ENCODE measurements around the gene SRRM1. TPM values are rescaled to one million over a fixed set of nuclear protein-coding genes. Genes with fewer than 3 reads are reported as not detected.

SRRM1 gene
- polyA plus RNA-seq, 3 donors: 55.9 to 106 (median 75.9) TPM

DNA sequence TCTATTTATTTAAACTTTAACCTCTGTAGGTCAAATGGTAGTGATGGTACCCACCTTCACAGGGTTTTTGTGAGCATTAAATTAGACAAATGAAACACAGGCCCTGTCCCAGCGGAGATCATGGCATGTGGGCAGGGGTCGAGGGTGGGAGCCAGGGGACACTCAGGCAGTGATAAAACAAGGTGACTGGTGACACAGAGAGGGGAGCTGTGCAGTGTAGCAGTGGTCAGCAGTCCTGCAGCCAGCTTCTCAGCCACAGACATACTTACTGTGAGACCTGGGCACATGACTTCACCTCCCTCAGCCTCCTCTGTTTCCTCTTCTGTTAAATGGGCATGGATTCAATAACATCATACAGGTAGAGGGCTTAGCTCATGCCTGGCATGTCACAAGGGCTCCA, 44.9 kb downstream of the SRRM1 start:
- intact Hi-C loops (cut with micrococcal nuclease): loop anchor here (2.0 kb wide), 1 partner anchor 143 kb away; no protein-coding TSS in a partner anchor
- Mint-ChIP-seq H3K27me3 (ENCODE audit: low read depth in 3 of 3) (peaks cover 2 to 5% (median 3%) of the 10 kb centered on the region in 3 donors), H3K9me3 (peaks cover 0 to 2% (median 0%) of the 10 kb centered on the region in 7 donors), H3K4me1 (peaks cover 7% of the 10 kb centered on the region), H3K27ac (no peak overlapping the region), H3K36me3 (no peaks in the 10 kb centered on the region), H3K4me3 (no peak overlapping the region)
- H3K4me1 ChIP-seq (ENCODE audit: control insufficient read depth in 1 of 2, insufficient read depth in 2 of 2, low read length in 2 of 2): peaks cover 4 to 7% of the 10 kb centered on the region in 2 donors
- H2AFZ ChIP-seq (ENCODE audit: insufficient read depth, low read depth, low read length, poor library complexity, severe bottlenecking): peak overlapping the region; percentile 27
- WGBS (ENCODE audit: insufficient coverage): 70% methylated on average over 2 of the region's 2 CpGs
- H3K36me3 ChIP-seq (replicated peaks in 1 of 2; ENCODE audit: control insufficient read depth in 1 of 2, insufficient read depth in 2 of 2, low read length in 2 of 2): no peaks in the 10 kb centered on the region
- no peak for DNase-seq
- TF ChIP-seq, protein P1, sequence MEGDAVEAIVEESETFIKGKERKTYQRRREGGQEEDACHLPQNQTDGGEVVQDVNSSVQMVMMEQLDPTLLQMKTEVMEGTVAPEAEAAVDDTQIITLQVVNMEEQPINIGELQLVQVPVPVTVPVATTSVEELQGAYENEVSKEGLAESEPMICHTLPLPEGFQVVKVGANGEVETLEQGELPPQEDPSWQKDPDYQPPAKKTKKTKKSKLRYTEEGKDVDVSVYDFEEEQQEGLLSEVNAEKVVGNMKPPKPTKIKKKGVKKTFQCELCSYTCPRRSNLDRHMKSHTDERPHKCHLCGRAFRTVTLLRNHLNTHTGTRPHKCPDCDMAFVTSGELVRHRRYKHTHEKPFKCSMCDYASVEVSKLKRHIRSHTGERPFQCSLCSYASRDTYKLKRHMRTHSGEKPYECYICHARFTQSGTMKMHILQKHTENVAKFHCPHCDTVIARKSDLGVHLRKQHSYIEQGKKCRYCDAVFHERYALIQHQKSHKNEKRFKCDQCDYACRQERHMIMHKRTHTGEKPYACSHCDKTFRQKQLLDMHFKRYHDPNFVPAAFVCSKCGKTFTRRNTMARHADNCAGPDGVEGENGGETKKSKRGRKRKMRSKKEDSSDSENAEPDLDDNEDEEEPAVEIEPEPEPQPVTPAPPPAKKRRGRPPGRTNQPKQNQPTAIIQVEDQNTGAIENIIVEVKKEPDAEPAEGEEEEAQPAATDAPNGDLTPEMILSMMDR (IDR thresholded peaks at IDR 0.05): no peak
- H3K79me2 ChIP-seq (ENCODE audit: insufficient read depth, low read length): no peaks in the 10 kb centered on the region
- H3K9me3 ChIP-seq (replicated peaks in 1 of 2; ENCODE audit: control insufficient read depth in 1 of 2, insufficient read depth in 1 of 2, low read length in 2 of 2): no peaks in the 10 kb centered on the region
- H3K4me2 ChIP-seq (replicated peaks; ENCODE audit: extremely low read depth, low read length, poor library complexity, severe bottlenecking): no peak overlapping the region
- H3K27me3 ChIP-seq (ENCODE audit: control insufficient read depth in 2 of 2, insufficient read depth in 2 of 2, low read length in 2 of 2): no peaks in the 10 kb centered on the region
- no peaks in the 10 kb centered on the region for H4K20me1 ChIP-seq (ENCODE audit: insufficient read depth, low read length)
- H3K9ac ChIP-seq (ENCODE audit: insufficient read depth, low read length, poor library complexity, severe bottlenecking): no peak overlapping the region
- no peak overlapping the region for H3K27ac ChIP-seq (ENCODE audit: low read depth in 1 of 2, low read length in 2 of 2)
- no peak overlapping the region for H3K4me3 ChIP-seq (replicated peaks in 1 of 3; ENCODE audit: low read depth in 2 of 3, low read length in 3 of 3)

DNA sequence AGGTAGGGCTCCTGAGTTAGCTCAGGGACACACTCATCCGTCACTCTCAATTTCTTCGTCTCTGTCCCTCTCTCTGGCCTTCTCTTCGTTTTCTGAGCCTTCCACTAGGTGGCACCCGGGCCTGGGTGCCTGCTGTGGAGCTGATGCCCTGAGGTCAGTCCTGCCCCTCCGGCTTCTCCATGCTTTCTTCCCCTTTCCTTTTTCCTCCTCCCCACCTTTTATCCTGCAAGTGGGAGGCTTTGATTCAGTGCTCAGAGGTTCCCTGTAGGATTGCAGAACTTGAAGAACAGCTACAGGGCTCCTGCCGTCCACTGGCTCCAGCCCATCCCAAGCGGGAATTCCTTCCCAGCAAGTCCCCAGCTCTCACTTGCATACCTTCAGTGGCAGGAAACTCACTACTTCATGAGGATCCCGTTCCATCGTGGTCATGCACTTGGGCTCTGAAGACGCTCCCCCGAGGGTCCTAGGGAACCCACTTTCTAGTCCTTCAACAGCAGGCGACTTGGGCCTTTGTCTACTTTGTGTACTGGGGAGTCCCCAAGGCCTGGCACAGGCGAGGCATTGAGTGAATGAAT, 45.6 kb downstream of the SRRM1 start:
- 51% methylated on average over 7 of the region's 13 CpGs for WGBS (ENCODE audit: insufficient coverage)
- H3K4me2 ChIP-seq (replicated peaks; ENCODE audit: extremely low read depth, low read length, poor library complexity, severe bottlenecking): peak overlapping the region; percentile 24
- intact Hi-C loops (cut with micrococcal nuclease): loop anchor here (2.0 kb wide), 1 partner anchor 142 kb away; no protein-coding TSS in a partner anchor
- TF ChIP-seq, protein P1 (IDR thresholded peaks at IDR 0.05): peak; percentile 91
- no peak overlapping the region for H3K9ac ChIP-seq (ENCODE audit: insufficient read depth, low read length, poor library complexity, severe bottlenecking)
- no peaks in the 10 kb centered on the region for H4K20me1 ChIP-seq (ENCODE audit: insufficient read depth, low read length)
- peak; percentile 64 to 73 (median 71) for DNase-seq
- H3K4me1 ChIP-seq (ENCODE audit: control insufficient read depth in 1 of 2, insufficient read depth in 2 of 2, low read length in 2 of 2): peaks cover 5 to 10% of the 10 kb centered on the region in 2 donors
- Mint-ChIP-seq H3K36me3 (no peaks in the 10 kb centered on the region), H3K27ac (peak overlapping the region in 3 of 7 donors; percentile 24 to 58 (median 56)), H3K9me3 (no peaks in the 10 kb centered on the region), H3K4me1 (peaks cover 8% of the 10 kb centered on the region), H3K4me3 (no peak overlapping the region), H3K27me3 (ENCODE audit: low read depth in 3 of 3) (peaks cover 2 to 5% (median 3%) of the 10 kb centered on the region in 3 donors)
- H3K27me3 ChIP-seq (ENCODE audit: control insufficient read depth in 2 of 2, insufficient read depth in 2 of 2, low read length in 2 of 2): no peaks in the 10 kb centered on the region
- H3K9me3 ChIP-seq (replicated peaks in 1 of 2; ENCODE audit: control insufficient read depth in 1 of 2, insufficient read depth in 1 of 2, low read length in 2 of 2): no peaks in the 10 kb centered on the region
- H3K79me2 ChIP-seq (ENCODE audit: insufficient read depth, low read length): no peaks in the 10 kb centered on the region
- no peak overlapping the region for H3K4me3 ChIP-seq (replicated peaks in 1 of 3; ENCODE audit: low read depth in 2 of 3, low read length in 3 of 3)
- H3K36me3 ChIP-seq (replicated peaks in 1 of 2; ENCODE audit: control insufficient read depth in 1 of 2, insufficient read depth in 2 of 2, low read length in 2 of 2): no peaks in the 10 kb centered on the region
- peak overlapping the region; percentile 27 for H2AFZ ChIP-seq (ENCODE audit: insufficient read depth, low read depth, low read length, poor library complexity, severe bottlenecking)
- H3K27ac ChIP-seq (ENCODE audit: low read depth in 1 of 2, low read length in 2 of 2): no peak overlapping the region
